Measurements from ENCODE around the gene EYS.

DNA sequence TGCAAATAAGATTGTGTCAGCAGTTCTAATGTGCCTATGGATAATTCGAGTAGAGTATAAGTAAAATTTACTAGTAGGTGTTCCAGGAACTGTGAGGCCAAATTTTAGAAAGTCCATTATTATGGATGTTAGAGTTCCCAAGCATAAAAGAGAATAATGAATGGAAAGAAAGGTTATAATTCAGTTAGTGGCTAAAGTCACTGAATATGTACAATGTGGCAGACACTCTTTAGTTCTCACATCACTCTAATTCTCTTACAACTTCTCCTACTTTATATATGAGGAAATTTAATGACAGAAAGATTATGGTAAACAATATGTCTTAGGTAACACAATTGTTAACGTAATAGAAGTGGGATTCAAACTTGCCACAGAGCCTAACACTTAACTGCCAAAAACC, 75.3 kb downstream of the EYS start:
- TF ChIP-seq EZH2 (IDR thresholded peaks at IDR 0.05; ENCODE audit: insufficient read depth, poor library complexity, severe bottlenecking) (no peak), EZH2phosphoT487 (IDR thresholded peaks at IDR 0.05; ENCODE audit: insufficient read depth, low read depth) (no peak)

Data from GM23248 (cell line).